HepG2 (cell line): ENCODE results near the gene DNASE1L2. TPM values are rescaled to one million over a fixed set of nuclear protein-coding genes. Genes with fewer than 3 reads are reported as not detected.

Source experiments
- ATAC-seq: fragments of 200-7000 bp; cut with Tn5 transposase; 3 replicates; pipeline ENCODE4 v1.9.1; 2020; ENCODE audit warnings: mild to moderate bottlenecking, moderate library complexity
- BruUV-seq: library from RNA; stranded (reverse); fragments of 400-500 nt; replicated peaks from 2 replicates; lab custom pipeline; 2021; lab: Mats Ljungman, UMichigan
- CTCF ChIA-PET: fragments of 300-600 bp; formaldehyde crosslinking; extraction: SDS; loops from one replicate; lab custom pipeline; 2021; ENCODE audit warnings: low total read pairs, inconsistent platforms, low intra/inter-chr PET ratio; lab: Yijun Ruan, JAX
- POLR2A ChIA-PET: fragments of 350-600 bp; sonication (Branson Sonifier 250); formaldehyde crosslinking; loops from one replicate; lab custom pipeline; 2020; ENCODE audit warnings: antibody characterized with exemption, inconsistent platforms; lab: Yijun Ruan, JAX
- DNase-seq: peaks from one replicate; pipeline ENCODE4 v3.0.0-alpha.2; 2015; ENCODE audit warnings: low spot score
- FAIRE-seq: peaks from 3 replicates; lab custom pipeline; 2011; peaks lifted over from hg19 to GRCh38; lab: Jason Lieb, UNC
- H2AFZ ChIP-seq: one replicate; pipeline ENCODE4 v1.6.1; 2011; ENCODE audit warnings: low read length, inconsistent platforms
- H3K27ac ChIP-seq: fragments of 300-600 bp; 3 replicates; pipeline ENCODE4 v1.8.0; 2011; ENCODE audit warnings: mixed run types, mild to moderate bottlenecking, mixed read lengths, low read length, inconsistent platforms; ENCODE audit not compliant: insufficient read depth; ENCODE audit errors: extremely low read length
- H3K27me3 ChIP-seq, 2 experiments: fragments of 200-600 bp in 1 of 2; 2 replicates in 1 of 2; 3 replicates in 1 of 2; pipeline versions ENCODE4 v1.6.0 to v1.8.0; 2011; ENCODE audit warnings: low read length in 2 of 2, mild to moderate bottlenecking in 2 of 2, moderate library complexity in 2 of 2, inconsistent platforms in 1 of 2; ENCODE audit not compliant: insufficient read depth in 2 of 2, control insufficient read depth in 1 of 2
- H3K36me3 ChIP-seq, 2 experiments: fragments of 200-600 bp in 1 of 2; replicated peaks in 1 of 2; 2 replicates in 1 of 2; 3 replicates in 1 of 2; pipeline versions ENCODE4 v1.5.1 to v1.8.0; 2011; ENCODE audit warnings: low read length in 2 of 2, inconsistent platforms in 1 of 2; ENCODE audit not compliant: insufficient read depth in 2 of 2, control insufficient read depth in 1 of 2
- H3K4me1 ChIP-seq: 2 replicates; pipeline ENCODE4 v1.5.1; 2012; ENCODE audit warnings: low read length, inconsistent platforms; ENCODE audit not compliant: insufficient read depth
- H3K4me2 ChIP-seq: 2 replicates; pipeline ENCODE4 v1.6.0; 2011; ENCODE audit warnings: low read depth, low read length, inconsistent platforms
- H3K4me3 ChIP-seq, 3 experiments: fragments of 200-600 bp in 1 of 3; sonication (generic), shearing (Covaris generic) in 1 of 3; replicated peaks in 1 of 3; 2 replicates each; pipeline ENCODE4 v1.5.1; 2011 to 2016; ENCODE audit warnings: low read length in 3 of 3, inconsistent platforms in 2 of 3, low read depth in 2 of 3, mild to moderate bottlenecking in 2 of 3, control low read depth in 1 of 3, mixed read lengths in 1 of 3; ENCODE audit not compliant: insufficient read depth in 1 of 3
- H3K79me2 ChIP-seq: one replicate; pipeline ENCODE4 v1.6.1; 2011; ENCODE audit warnings: low read length, inconsistent platforms; ENCODE audit not compliant: insufficient read depth
- H3K9ac ChIP-seq: 2 replicates; pipeline ENCODE4 v1.6.0; 2011; ENCODE audit warnings: mild to moderate bottlenecking, low read depth, low read length, inconsistent platforms; ENCODE audit not compliant: insufficient read depth
- H3K9me3 ChIP-seq: 2 replicates; pipeline ENCODE4 v1.5.1; 2012; ENCODE audit warnings: mild to moderate bottlenecking, low read length
- H4K20me1 ChIP-seq: 2 replicates; pipeline ENCODE4 v1.6.0; 2011; ENCODE audit warnings: inconsistent platforms, mild to moderate bottlenecking, low read length, moderate library complexity; ENCODE audit not compliant: insufficient read depth
- AGO2 ChIP-seq: fragments of 200-400 bp; formaldehyde crosslinking; optimal IDR thresholded peaks from 2 replicates; pipeline ENCODE3; 2017; ENCODE audit warnings: mild to moderate bottlenecking, low read depth, low read length, moderate library complexity
- CEBPB ChIP-seq: IDR thresholded peaks from 2 replicates; pipeline ENCODE4 v1.6.1; 2011; ENCODE audit warnings: low read depth, low read length, improper control_type of control experiment, borderline replicate concordance
- DZIP1 ChIP-seq: sonication (generic); formaldehyde crosslinking; IDR thresholded peaks from 2 replicates; pipeline ENCODE4 v1.5.0; 2020; ENCODE audit warnings: mild to moderate bottlenecking, missing genetic modification reagents
- PCBP1 ChIP-seq: fragments of 200-400 bp; formaldehyde crosslinking; IDR thresholded peaks from 2 replicates; pipeline ENCODE4 v1.6.1; 2017; ENCODE audit warnings: mild to moderate bottlenecking, low read depth, low read length, borderline replicate concordance
- RBFOX2 ChIP-seq: fragments of 200-400 bp; formaldehyde crosslinking; IDR thresholded peaks from 2 replicates; pipeline ENCODE4 v1.6.1; 2017; ENCODE audit warnings: low read depth, mild to moderate bottlenecking, low read length
- TCF7 ChIP-seq: sonication (generic); IDR thresholded peaks from 2 replicates; pipeline ENCODE4 v1.6.1; 2016; ENCODE audit warnings: antibody characterized with exemption, low read depth
- ZBTB7A ChIP-seq: sonication (generic); formaldehyde crosslinking; IDR thresholded peaks from 2 replicates; pipeline ENCODE4 v1.8.0; 2022; ENCODE audit warnings: mild to moderate bottlenecking, missing genetic modification reagents
- WGBS: methylation state at CpG from one replicate; pipeline ENCODE4 v1.1.6; 2017; ENCODE audit warnings: low lambda C conversion rate; 5-methylcytosine and 5-hydroxymethylcytosine counted together
- in situ Hi-C: cut with HindIII; loops from 2 replicates; pipeline ENCODE4 v1.10.0; 2017; ENCODE audit warnings: low pct_unique_long_range_greater_than_20kb; ENCODE audit not compliant: extremely low pct_ligation_motif_present
- intact Hi-C: fragments of 100-400 bp; cut with micrococcal nuclease; formaldehyde crosslinking; loops from one replicate; pipeline ENCODE4 v1.10.0; 2022; ENCODE audit not compliant: unreplicated experiment
- polyA plus RNA-seq, 8 experiments: library from polyadenylated mRNA; depleted of rRNA in 3 of 8; stranded (reverse) in 7 of 8; unstranded in 1 of 8; fragments of >200 nt; fragmentation: Illumina TruSeq in 4 of 8; extraction: Trizol in 4 of 8; gene quantifications; 2 replicates each; pipeline versions ENCODE4 v1.2.1 to v1.2.3, GENCODE V29; 2011 to 2016; ENCODE audit warnings: low read depth in 4 of 8, missing spikeins in 1 of 8, mixed read lengths in 1 of 8; ENCODE audit not compliant: insufficient read depth in 1 of 8
- total RNA-seq, 5 experiments: library from RNA; depleted of rRNA; stranded (reverse); fragments of >200 nt; fragmentation: Illumina TruSeq; extraction: Trizol; gene quantifications; 2 replicates each; pipeline ENCODE4 v1.2.3, GENCODE V29; 2016; ENCODE audit warnings: low read depth in 1 of 5

The DNASE1L2 gene
- total and polyA plus RNA-seq, 2 of the 13 experiments (the other 11 are each of a cell fraction or from before 2014, with no cell fraction given) = 0.44 to 0.50 TPM

GRCh38 chr16:2206780-2207433, 29.3 kb upstream of the DNASE1L2 start:
- ATAC-seq (no peak), FAIRE-seq (no peak), DNase-seq (no peak)
- H3K79me2 ChIP-seq = peaks cover 8% of the 10 kb centered on the region
- 93% methylated on average over 7 of the region's 23 CpGs for WGBS
- in situ Hi-C loops (no loop called here), intact Hi-C loops (no loop called here)
- TSS peak; percentile 45 for BruUV-seq
- no peak overlapping the region for H3K27ac ChIP-seq
- H3K9me3 ChIP-seq = no peaks in the 10 kb centered on the region
- POLR2A ChIA-PET = interaction anchor here (1.0 to 4.3 kb wide), 4 partner anchors 8 to 52 kb away, joined by 3 to 18 read pairs (median 8); partner anchors contain the start of genes PGP and TRAF7
- no peaks in the 10 kb centered on the region for H3K27me3 ChIP-seq
- no peaks in the 10 kb centered on the region for H4K20me1 ChIP-seq
- peaks cover 2 to 13% of the 10 kb centered on the region in 2 experiments; a peak in 4 of 5 replicates for H3K36me3 ChIP-seq
- 0 out of 6 replicates have a peak overlapping the region, but pooled peaks of 1 of the 3 experiments have one; percentile 96 for H3K4me3 ChIP-seq
- peak overlapping the region; percentile 95; the same call in 1 of the 2 replicates for H3K4me2 ChIP-seq
- TF ChIP-seq AGO2 (peak; percentile 76), ZBTB7A (CRISPR knock-in tag) (no peak), DZIP1 (CRISPR knock-in tag) (no peak), CEBPB (no peak), PCBP1 (no peak), TCF7 (no peak), RBFOX2 (peak; percentile 62)
- peaks cover 43% of the 10 kb centered on the region for H3K4me1 ChIP-seq
- H2AFZ ChIP-seq = no peak overlapping the region
- CTCF ChIA-PET = no interaction called here
- H3K9ac ChIP-seq = no peak overlapping the region; the same call in 1 of the 2 replicates
